Measurements from ENCODE around the gene CPS1.

CPS1 gene

GRCh38 chr2:210630873-210631560 lies 74.6 kb downstream of the CPS1 start:
- peak in 1 of 2 donors; percentile 14 for DNase-seq (ENCODE audit: low read depth in 2 of 2)
- no peak for TF ChIP-seq CTCF (IDR thresholded peaks at IDR 0.05; ENCODE audit: low read depth, low read length)
- no peak overlapping the region for H3K4me3 ChIP-seq (replicated peaks in 1 of 2; ENCODE audit: low read depth in 2 of 2, low read length in 2 of 2)

DNA sequence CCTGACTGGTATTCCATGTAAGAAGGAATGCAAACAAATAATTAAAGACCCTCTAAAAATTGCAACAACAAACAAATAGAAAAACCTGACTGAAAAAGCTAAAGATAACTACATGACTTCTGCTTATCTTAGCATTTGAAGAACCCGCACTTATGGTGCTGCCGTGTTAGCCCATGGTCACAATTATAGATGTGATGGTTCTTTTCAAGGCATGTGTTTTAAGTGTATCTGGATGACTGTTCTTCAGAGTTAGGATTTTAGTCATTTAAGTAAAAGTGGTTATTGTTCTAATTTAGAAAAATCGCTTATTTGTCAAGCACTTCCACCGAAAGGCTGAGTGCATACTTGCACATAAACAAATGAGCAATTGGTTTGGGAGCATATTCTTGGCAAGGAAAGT lies 77.3 kb downstream of the CPS1 start:
- no peak overlapping the region for H3K4me3 ChIP-seq (replicated peaks in 1 of 2; ENCODE audit: low read depth in 2 of 2, low read length in 2 of 2)
- DNase-seq (ENCODE audit: low read depth in 2 of 2) = no peak
- no peak for TF ChIP-seq CTCF (IDR thresholded peaks at IDR 0.05; ENCODE audit: low read depth, low read length)

DNA sequence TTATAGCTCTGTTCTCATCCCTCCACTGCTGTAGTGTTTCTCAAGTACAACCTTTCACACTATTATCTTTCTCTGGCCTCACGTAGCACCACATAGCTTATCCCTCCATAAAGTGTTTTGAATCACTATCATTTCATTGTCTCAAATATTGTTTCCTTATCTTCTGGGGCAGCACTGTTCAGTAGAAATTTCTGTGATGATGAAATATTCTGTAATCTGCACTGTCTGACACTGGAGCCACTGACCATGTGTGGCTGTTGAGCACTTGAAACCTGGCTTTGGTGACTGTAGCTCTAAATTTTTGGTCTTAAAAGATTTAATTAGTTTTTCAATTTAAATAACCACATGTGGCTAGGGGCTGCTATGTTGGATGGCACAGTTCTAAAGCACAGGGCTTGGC lies 78.9 kb downstream of the CPS1 start:
- no peak for TF ChIP-seq CTCF (IDR thresholded peaks at IDR 0.05; ENCODE audit: low read depth, low read length)
- no peak overlapping the region for H3K4me3 ChIP-seq (replicated peaks in 1 of 2; ENCODE audit: low read depth in 2 of 2, low read length in 2 of 2)
- DNase-seq (ENCODE audit: low read depth in 2 of 2) = no peak

GRCh38 chr2:210642333-210642732 lies 85.9 kb downstream of the CPS1 start:
- DNase-seq (ENCODE audit: low read depth in 2 of 2) = no peak
- H3K4me3 ChIP-seq (replicated peaks in 1 of 2; ENCODE audit: low read depth in 2 of 2, low read length in 2 of 2) = no peak overlapping the region
- no peak for TF ChIP-seq CTCF (IDR thresholded peaks at IDR 0.05; ENCODE audit: low read depth, low read length)

GRCh38 chr2:210647151-210647550 lies 90.8 kb downstream of the CPS1 start:
- H3K4me3 ChIP-seq (replicated peaks in 1 of 2; ENCODE audit: low read depth in 2 of 2, low read length in 2 of 2) = no peak overlapping the region
- no peak for DNase-seq (ENCODE audit: low read depth in 2 of 2)
- TF ChIP-seq CTCF (IDR thresholded peaks at IDR 0.05; ENCODE audit: low read depth, low read length) = no peak

DNA sequence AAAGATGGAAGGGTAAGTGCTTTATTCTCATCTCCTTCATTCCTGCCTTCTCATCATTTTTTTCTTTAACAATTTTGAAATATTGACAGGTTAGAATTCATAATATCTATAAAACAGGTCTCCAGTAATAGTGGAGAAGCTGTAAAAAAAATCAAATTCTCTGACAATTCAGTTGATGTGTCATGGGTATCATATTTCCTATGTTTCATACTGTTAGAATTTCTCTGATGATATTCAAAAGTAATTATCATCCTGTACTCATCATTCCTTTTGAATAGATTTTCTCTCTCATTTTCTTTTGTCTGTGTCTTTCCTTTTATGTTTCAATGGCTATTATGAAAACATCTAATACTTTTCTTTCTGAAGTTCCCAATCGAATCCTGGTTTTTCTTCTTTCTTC lies 97.7 kb downstream of the CPS1 start:
- no peak for TF ChIP-seq CTCF (IDR thresholded peaks at IDR 0.05; ENCODE audit: low read depth, low read length)
- DNase-seq (ENCODE audit: low read depth in 2 of 2) = peak in 1 of 2 donors; percentile 18
- no peak overlapping the region for H3K4me3 ChIP-seq (replicated peaks in 1 of 2; ENCODE audit: low read depth in 2 of 2, low read length in 2 of 2)
